DMS114 treated with DMSO at 0.1 percent for 48 hours (cell line): ENCODE measurements around the gene MXD3.
A peak's percentile ranks its signal among the peaks of the same experiment; 100 is the strongest.
"Not testable (repeated sequence)": the region's sequence is repeated elsewhere in the genome, so short reads cannot be mapped to it uniquely, and the experiment has no call there.

Experiments
- DNase-seq: peaks from one replicate; lab custom pipeline; 2025; ENCODE audit not compliant: unreplicated experiment; lab: John Stamatoyannopoulos, UW

The MXD3 gene

GRCh38 chr5:177343777-177344176, 32.1 kb upstream of the MXD3 start:
- DNase-seq, result no peak

GRCh38 chr5:177343000-177343399, 31.3 kb upstream of the MXD3 start:
- DNase-seq, result not testable (repeated sequence)

GRCh38 chr5:177339107-177339638, 27.5 kb upstream of the MXD3 start:
- no peak for DNase-seq

GRCh38 chr5:177338251-177339106, 26.8 kb upstream of the MXD3 start:
- no peak for DNase-seq

- DNase-seq, result no peak
Measured at GRCh38 chr5:177336603-177337494, 25.2 kb upstream of the MXD3 start.

GRCh38 chr5:177336112-177336511, 24.4 kb upstream of the MXD3 start:
- DNase-seq, result peak; percentile 26

- no peak for DNase-seq
Measured at GRCh38 chr5:177335701-177336065, 24.0 kb upstream of the MXD3 start.

GRCh38 chr5:177334781-177335700, 23.3 kb upstream of the MXD3 start:
- DNase-seq, result no peak

GRCh38 chr5:177334155-177334551, 22.5 kb upstream of the MXD3 start:
- DNase-seq, result no peak

- DNase-seq, result no peak
Measured at GRCh38 chr5:177333420-177334154, 21.9 kb upstream of the MXD3 start.

- DNase-seq, result no peak
Measured at GRCh38 chr5:177332896-177333260, 21.2 kb upstream of the MXD3 start.

- no peak for DNase-seq
Measured at GRCh38 chr5:177332031-177332895, 20.6 kb upstream of the MXD3 start.

GRCh38 chr5:177330991-177331842, 19.5 kb upstream of the MXD3 start:
- DNase-seq, result no peak

- DNase-seq, result no peak
Measured at GRCh38 chr5:177329883-177330282, 18.2 kb upstream of the MXD3 start.

- DNase-seq, result no peak
Measured at GRCh38 chr5:177328545-177329231, 17.0 kb upstream of the MXD3 start.

- DNase-seq, result no peak
Measured at GRCh38 chr5:177327539-177328522, 16.1 kb upstream of the MXD3 start.
